Type B pancreatic cell (in vitro differentiated cells): ENCODE measurements around the gene FASTK. TPM values are rescaled to one million over a fixed set of nuclear protein-coding genes. Genes with fewer than 3 reads are reported as not detected.

ENCODE experiments used
- DNase-seq: peaks from one replicate; pipeline ENCODE4 v3.0.0; 2021; ENCODE audit warnings: mixed read lengths; ENCODE audit not compliant: unreplicated experiment; ENCODE audit errors: extremely low spot score
- H3K27ac Mint-ChIP-seq: 2 replicates; pipeline ENCODE4 v1.8.0; 2021; ENCODE audit warnings: mild to moderate bottlenecking, mixed read lengths
- H3K27me3 Mint-ChIP-seq: 2 replicates; pipeline ENCODE4 v1.8.0; 2021; ENCODE audit warnings: mixed read lengths
- H3K36me3 Mint-ChIP-seq: 2 replicates; pipeline ENCODE4 v1.8.0; 2021; ENCODE audit warnings: mixed read lengths
- H3K4me1 Mint-ChIP-seq: one replicate; pipeline ENCODE4 v1.8.0; 2021; ENCODE audit warnings: mixed read lengths; ENCODE audit not compliant: unreplicated experiment
- H3K4me3 Mint-ChIP-seq: 2 replicates; pipeline ENCODE4 v1.8.0; 2021; ENCODE audit warnings: mild to moderate bottlenecking, mixed read lengths
- H3K9me3 Mint-ChIP-seq: 2 replicates; pipeline ENCODE4 v1.8.0; 2021; ENCODE audit warnings: mixed read lengths
- CTCF ChIP-seq: fragments of 200-600 bp; sonication (generic); conservative IDR thresholded peaks from 2 replicates; pipeline ENCODE4 v1.5.0; 2021; ENCODE audit warnings: antibody characterized with exemption, mild to moderate bottlenecking
- total RNA-seq: library from RNA; stranded (reverse); gene quantifications from 2 replicates; pipeline ENCODE4 v1.2.1, GENCODE V29; 2021; ENCODE audit warnings: low replicate concordance

The FASTK gene
- total RNA-seq, 1 donor from 2014 or later: 100 TPM

- Mint-ChIP-seq H3K9me3 (no peaks in the 10 kb centered on the region), H3K4me1 (peaks cover 34% of the 10 kb centered on the region), H3K36me3 (peaks cover 7% of the 10 kb centered on the region), H3K4me3 (peak overlapping the region; percentile 90), H3K27me3 (no peaks in the 10 kb centered on the region), H3K27ac (peak overlapping the region; percentile 73)
- no peak for TF ChIP-seq CTCF
- no peak for DNase-seq
Measured at GRCh38 chr7:151088019-151088855, 7.6 kb upstream of the FASTK start.

- TF ChIP-seq CTCF: peak; percentile 52
- Mint-ChIP-seq H3K4me1 (peaks cover 39% of the 10 kb centered on the region), H3K36me3 (peaks cover 7% of the 10 kb centered on the region), H3K27me3 (no peaks in the 10 kb centered on the region), H3K27ac (no peak overlapping the region), H3K4me3 (peak overlapping the region; percentile 91), H3K9me3 (no peaks in the 10 kb centered on the region)
- no peak for DNase-seq
Measured at GRCh38 chr7:151087245-151088018, 6.8 kb upstream of the FASTK start.

- Mint-ChIP-seq H3K27me3 (no peaks in the 10 kb centered on the region), H3K4me3 (peak overlapping the region; percentile 91), H3K9me3 (no peaks in the 10 kb centered on the region), H3K4me1 (peaks cover 39% of the 10 kb centered on the region), H3K27ac (no peak overlapping the region), H3K36me3 (peaks cover 7% of the 10 kb centered on the region)
- DNase-seq: no peak
- TF ChIP-seq CTCF: no peak
Measured at GRCh38 chr7:151086802-151087244, 6.2 kb upstream of the FASTK start.

GRCh38 chr7:151085691-151086620 is 5.3 kb upstream of the FASTK start, which contains the start of gene AGAP3:
Gene AGAP3 (plus strand): TSS chr7:151086475. CDS start chr7:151086742, 267 bp downstream.
- H3K4me3 Mint-ChIP-seq: peak within 1 kb of the TSS; percentile 91
- H3K27ac Mint-ChIP-seq: peak within 1 kb of the TSS; percentile 81
- no peak for TF ChIP-seq CTCF
- peaks cover 33% of the 10 kb centered on the region for H3K4me1 Mint-ChIP-seq
- H3K36me3 Mint-ChIP-seq: peaks cover 7% of the 10 kb centered on the region
- H3K27me3 Mint-ChIP-seq: no peaks in the 10 kb centered on the region
- DNase-seq: peak; percentile 89
- H3K9me3 Mint-ChIP-seq: no peaks in the 10 kb centered on the region

GRCh38 chr7:151085329-151085690 is 4.7 kb upstream of the FASTK start:
- Mint-ChIP-seq H3K9me3 (no peaks in the 10 kb centered on the region), H3K4me3 (peak overlapping the region; percentile 85), H3K4me1 (peaks cover 33% of the 10 kb centered on the region), H3K27ac (peak overlapping the region; percentile 81), H3K27me3 (no peaks in the 10 kb centered on the region), H3K36me3 (peaks cover 7% of the 10 kb centered on the region)
- TF ChIP-seq CTCF: no peak
- DNase-seq: no peak
